SHP77 treated with DMSO at 0.1 percent for 48 hours (cell line): ENCODE data around the gene ANAPC1.
"Not testable (repeated sequence)": the region's sequence is repeated elsewhere in the genome, so short reads cannot be mapped to it uniquely, and the experiment has no call there.

Experiments used
- DNase-seq: peaks from one replicate; lab custom pipeline; 2025; lab: John Stamatoyannopoulos, UW

Gene ANAPC1

DNA sequence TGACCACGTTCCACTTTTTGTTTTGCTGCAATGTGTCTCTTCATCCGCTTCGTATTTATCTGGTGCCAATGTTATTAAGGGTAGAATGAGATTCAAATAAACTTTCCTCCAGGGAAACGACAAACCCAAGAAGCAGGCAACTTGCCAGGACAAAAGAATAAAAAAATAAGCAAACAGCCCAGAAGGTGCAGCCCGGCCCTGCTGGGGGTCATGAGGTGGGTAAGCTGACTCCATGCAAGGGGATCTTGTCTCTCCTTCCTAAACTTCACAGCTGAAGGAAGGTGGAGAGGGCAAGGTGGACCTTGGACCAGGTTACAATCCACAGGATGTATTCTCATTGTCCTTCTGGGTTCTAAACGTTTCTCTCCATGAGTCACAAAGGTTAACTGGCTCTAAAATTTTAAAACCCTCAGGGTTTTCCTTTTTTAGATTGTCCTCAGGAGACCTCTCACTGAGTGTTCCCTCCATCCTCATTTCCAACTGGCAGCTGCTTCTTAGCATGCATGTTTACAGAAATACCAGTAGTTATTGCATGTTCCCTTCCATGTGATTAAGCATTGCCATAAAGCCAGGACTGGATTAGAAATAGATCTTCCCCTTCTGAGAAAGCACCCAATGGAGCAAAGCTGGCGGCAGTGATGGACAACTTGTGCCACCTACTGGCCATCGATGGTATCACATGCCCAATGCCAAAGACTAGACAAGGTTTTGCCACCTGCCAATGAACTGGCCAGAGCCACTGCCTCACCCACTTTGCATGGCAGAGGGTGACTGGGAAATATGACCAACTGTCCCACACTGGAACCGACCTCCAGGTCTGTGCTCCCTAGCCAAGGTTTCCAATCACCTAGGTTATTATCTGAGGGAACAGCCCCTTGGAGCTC, 147.9 kb downstream of the ANAPC1 start:
- not testable (repeated sequence) for DNase-seq

DNA sequence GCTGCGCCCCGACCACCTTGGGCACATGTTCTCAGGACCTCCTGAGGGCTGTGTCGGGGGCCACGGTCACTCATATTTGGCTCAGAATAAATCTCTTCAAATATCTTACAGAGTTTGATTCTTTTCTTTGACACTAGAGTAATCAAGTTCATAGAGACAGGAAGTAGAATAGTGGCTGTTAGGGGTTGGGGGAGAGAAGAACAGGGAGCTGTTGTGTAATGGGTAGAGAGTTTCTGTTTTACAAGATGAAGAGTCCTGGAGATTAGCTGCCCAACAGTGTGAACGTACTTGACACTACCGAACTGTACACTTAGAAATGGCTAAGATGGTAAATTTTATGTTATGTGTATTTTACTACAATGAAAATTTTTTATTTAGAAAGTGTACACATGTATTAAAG, 148.6 kb downstream of the ANAPC1 start:
- DNase-seq, result not testable (repeated sequence)

DNA sequence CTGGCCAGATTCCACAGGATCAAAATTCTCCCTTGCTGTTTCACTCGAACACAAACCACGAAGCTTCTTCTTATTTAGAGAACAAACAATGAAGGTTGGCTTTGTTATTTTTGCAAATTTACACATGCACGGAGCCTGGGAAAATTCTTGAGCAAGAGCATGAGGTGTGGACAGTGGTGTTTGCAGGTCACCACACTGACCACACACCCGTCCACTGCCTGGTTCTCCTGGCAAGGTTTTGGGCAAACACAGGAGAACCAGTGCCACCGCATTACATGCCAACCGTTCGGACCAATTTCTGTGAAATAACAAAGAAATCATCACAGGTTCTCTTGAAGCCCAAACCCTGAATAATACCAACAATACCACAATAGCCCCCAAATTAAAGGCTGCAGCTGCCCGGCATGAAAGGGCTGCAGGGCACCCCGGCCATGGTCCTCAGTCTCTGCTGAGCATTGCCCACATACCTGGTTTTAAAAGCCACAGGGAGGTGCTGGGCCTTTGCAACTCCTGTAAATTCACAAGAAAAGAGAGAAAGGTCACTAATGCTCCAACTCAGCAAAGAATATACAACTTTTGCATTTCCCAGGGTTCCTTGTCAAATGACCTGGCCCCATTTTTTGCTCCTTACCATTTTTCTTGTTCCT, 154.1 kb downstream of the ANAPC1 start:
- not testable (repeated sequence) for DNase-seq

DNA sequence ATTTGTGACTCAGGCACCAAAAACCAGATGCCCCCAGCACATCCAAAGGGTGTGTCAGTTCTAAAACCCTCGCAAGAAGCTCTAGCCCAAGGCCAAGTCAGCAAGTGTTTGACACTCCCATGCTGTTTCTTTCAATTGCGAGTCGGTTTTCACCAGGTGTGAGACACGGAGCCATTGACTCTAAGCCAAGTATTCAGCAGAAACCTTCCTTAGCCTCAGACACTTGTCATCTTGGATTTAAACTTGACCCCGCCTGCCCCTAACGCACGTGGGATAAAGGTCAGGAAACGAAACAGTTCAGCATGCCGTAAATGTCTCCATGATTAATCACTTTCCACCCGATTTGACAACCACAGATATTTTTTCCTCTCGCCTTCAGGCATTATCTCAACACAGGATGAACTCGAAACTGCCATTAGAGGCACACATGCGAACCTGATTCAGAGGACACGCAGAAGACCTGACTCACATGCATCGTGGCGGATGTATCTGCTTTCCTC, 156.3 kb downstream of the ANAPC1 start:
- not testable (repeated sequence) for DNase-seq

DNA sequence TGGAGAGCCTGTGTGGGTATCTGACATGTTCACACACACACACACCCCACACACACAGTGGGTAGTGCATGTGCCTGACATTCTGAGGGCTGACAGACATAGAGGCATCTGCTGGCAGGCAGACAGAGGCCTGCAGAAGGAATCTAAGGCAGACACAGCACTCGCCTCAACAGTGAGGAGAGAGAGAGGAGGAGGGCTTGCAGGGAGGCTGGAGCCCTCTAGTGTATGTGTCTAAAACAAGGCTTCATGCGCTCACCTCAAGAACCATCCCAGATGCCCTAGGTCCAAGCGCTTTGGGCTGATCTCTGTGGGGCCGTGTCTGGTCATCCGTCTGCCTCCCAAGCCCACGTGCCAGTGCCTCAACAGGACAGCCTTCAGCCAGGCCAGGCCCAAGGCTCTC, 158.3 kb downstream of the ANAPC1 start:
- not testable (repeated sequence) for DNase-seq

DNA sequence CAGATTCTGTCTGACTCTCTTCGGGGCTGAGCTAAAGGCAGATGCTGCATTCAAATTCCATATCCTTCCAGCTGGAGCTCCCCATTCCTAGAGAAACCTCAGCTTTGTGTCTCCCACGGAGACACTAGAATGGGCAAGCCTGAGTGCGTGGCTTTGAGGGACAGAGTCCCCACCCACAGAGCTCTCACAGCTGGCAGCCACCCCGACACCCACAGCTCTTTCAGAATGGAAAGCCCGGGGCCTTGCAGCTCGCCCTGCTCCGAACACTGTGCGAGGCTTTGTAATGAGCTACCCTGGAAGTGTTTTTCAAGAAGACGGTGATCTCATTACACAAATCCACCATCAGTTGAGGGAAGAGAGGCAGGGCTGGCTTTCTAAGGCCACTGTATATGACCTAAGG, 164.4 kb downstream of the ANAPC1 start:
- DNase-seq, result not testable (repeated sequence)
